SK-N-MC (cell line): ENCODE results near the gene CCDC88B.

Experiments used
- EZH2 ChIP-seq: fragments of 200-600 bp; sonication (generic); IDR thresholded peaks from one replicate; pipeline ENCODE4 v1.6.1; 2017; ENCODE audit warnings: antibody characterized with exemption
- POLR2AphosphoS5 ChIP-seq: IDR thresholded peaks from 2 replicates; pipeline ENCODE4 v1.6.1; 2012; ENCODE audit warnings: mild to moderate bottlenecking, low read depth, low read length, borderline replicate concordance

DNA sequence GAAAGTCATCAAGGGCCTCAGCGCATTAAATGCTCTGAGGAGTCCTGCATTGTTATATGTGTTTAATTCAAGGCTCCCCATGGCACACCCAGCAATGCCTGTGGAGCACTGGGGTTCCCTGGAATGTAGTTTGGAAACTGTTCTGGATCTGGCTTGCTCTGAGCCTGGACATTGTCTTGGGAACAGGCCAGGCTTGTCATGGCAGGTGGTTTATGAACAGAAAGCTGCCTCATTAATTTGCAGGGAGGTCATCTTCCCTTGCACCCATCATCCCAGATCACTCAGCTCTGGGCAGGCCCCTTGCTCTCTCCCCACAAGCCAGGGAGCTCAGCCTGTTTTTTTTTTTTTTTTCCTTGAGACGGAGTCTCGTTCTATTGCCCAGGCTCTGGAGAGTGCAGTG is 51.8 kb downstream of the CCDC88B start:
- TF ChIP-seq POLR2AphosphoS5 (no peak), EZH2 (no peak)
